SK-N-SH (cell line): ENCODE measurements around the gene SDHA. TPM values are rescaled to one million over a fixed set of nuclear protein-coding genes. Genes with fewer than 3 reads are reported as not detected.
"Not testable (repeated sequence)": the region's sequence is repeated elsewhere in the genome, so short reads cannot be mapped to it uniquely, and the experiment has no call there.

Source experiments
- CTCF ChIA-PET: fragments of 300-600, 350-600 bp; formaldehyde crosslinking; extraction: SDS; loops from one replicate; lab custom pipeline; 2021; lab: Yijun Ruan, JAX
- POLR2A ChIA-PET: fragments of 350-600 bp; sonication (Branson Sonifier 250); formaldehyde crosslinking; extraction: SDS; loops from one replicate; lab custom pipeline; 2020; ENCODE audit warnings: antibody characterized with exemption, inconsistent platforms; lab: Yijun Ruan, JAX
- DNase-seq: peaks from one replicate; pipeline ENCODE4 v3.0.0; 2012
- H2AFZ ChIP-seq: fragments of 200-600 bp; sonication (generic); 2 replicates; pipeline ENCODE4 v1.8.1; 2016; ENCODE audit warnings: antibody characterized with exemption, mild to moderate bottlenecking, low read depth
- H3F3A ChIP-seq: fragments of 200-600 bp; sonication (generic); replicated peaks from 2 replicates; pipeline ENCODE3; 2016; ENCODE audit warnings: antibody characterized with exemption, mild to moderate bottlenecking; ENCODE audit not compliant: insufficient read depth
- H3K27ac ChIP-seq, 2 experiments: fragments of 200-500 bp in 1 of 2; fragments of 200-600 bp in 1 of 2; sonication (Bioruptor generic) in 1 of 2; sonication (generic), shearing (Covaris generic) in 1 of 2; 2 replicates each; pipeline versions ENCODE4 v1.5.1 to v1.6.1; 2014 to 2016; ENCODE audit warnings: low read depth in 2 of 2, inconsistent platforms in 1 of 2, low read length in 1 of 2, mild to moderate bottlenecking in 1 of 2, mixed read lengths in 1 of 2
- H3K27me3 ChIP-seq: fragments of 200-600 bp; sonication (generic), shearing (Covaris generic); 2 replicates; pipeline ENCODE4 v1.6.1; 2016; ENCODE audit warnings: mixed run types; ENCODE audit not compliant: insufficient read depth
- H3K36me3 ChIP-seq, 2 experiments: fragments of 200-500 bp in 1 of 2; fragments of 200-600 bp in 1 of 2; sonication (Bioruptor generic) in 1 of 2; sonication (generic) in 1 of 2; replicated peaks in 1 of 2; 2 replicates each; pipeline versions ENCODE3 to v1.5.1; 2014 to 2016; ENCODE audit warnings: low read length in 1 of 2, mild to moderate bottlenecking in 1 of 2; ENCODE audit not compliant: insufficient read depth in 2 of 2, control insufficient read depth in 1 of 2
- H3K4me1 ChIP-seq, 2 experiments: fragments of 200-500 bp in 1 of 2; fragments of 200-600 bp in 1 of 2; sonication (Bioruptor generic) in 1 of 2; sonication (generic), shearing (Covaris generic) in 1 of 2; 2 replicates each; pipeline versions ENCODE4 v1.5.1 to v1.6.1; 2014 to 2016; ENCODE audit warnings: low read depth in 1 of 2, low read length in 1 of 2, mixed run types in 1 of 2; ENCODE audit not compliant: insufficient read depth in 2 of 2, control insufficient read depth in 1 of 2
- H3K4me2 ChIP-seq: fragments of 200-600 bp; sonication (generic), shearing (Covaris generic); 2 replicates; pipeline ENCODE4 v1.6.1; 2017; ENCODE audit warnings: mixed run types
- H3K4me3 ChIP-seq, 2 experiments: fragments of 200-500 bp in 1 of 2; fragments of 200-600 bp in 1 of 2; sonication (Bioruptor generic) in 1 of 2; sonication (generic), shearing (Covaris generic) in 1 of 2; 2 replicates each; pipeline versions ENCODE4 v1.5.1 to v1.8.1; 2014 to 2016; ENCODE audit warnings: low read depth in 2 of 2, inconsistent platforms in 1 of 2, low read length in 1 of 2, mild to moderate bottlenecking in 1 of 2, mixed read lengths in 1 of 2, moderate library complexity in 1 of 2
- H3K79me2 ChIP-seq: fragments of 200-600 bp; sonication (generic); 2 replicates; pipeline ENCODE4 v1.8.1; 2017; ENCODE audit warnings: mild to moderate bottlenecking; ENCODE audit not compliant: insufficient read depth
- H3K9ac ChIP-seq: fragments of 200-600 bp; sonication (generic); 2 replicates; pipeline ENCODE4 v1.6.1; 2017; ENCODE audit warnings: mixed run types
- H3K9me2 ChIP-seq: fragments of 200-600 bp; sonication (generic); 2 replicates; pipeline ENCODE4 v1.6.1; 2017; ENCODE audit warnings: mixed run types
- H3K9me3 ChIP-seq: fragments of 200-600 bp; sonication (generic); 2 replicates; pipeline ENCODE4 v1.6.1; 2017; ENCODE audit warnings: mixed run types, mild to moderate bottlenecking, moderate library complexity
- H4K20me1 ChIP-seq: fragments of 200-600 bp; sonication (generic); 2 replicates; pipeline ENCODE4 v1.6.1; 2017; ENCODE audit warnings: mild to moderate bottlenecking, mixed run types; ENCODE audit not compliant: insufficient read depth
- EZH2phosphoT487 ChIP-seq: fragments of 200-600 bp; sonication (generic); IDR thresholded peaks from 2 replicates; pipeline ENCODE4 v1.6.1; 2017; ENCODE audit warnings: low read depth, mixed run types, mild to moderate bottlenecking, antibody characterized with exemption, moderate library complexity, borderline replicate concordance
- FOSL2 ChIP-seq: IDR thresholded peaks from 2 replicates; pipeline ENCODE4 v1.4.0; 2012; ENCODE audit warnings: low read depth, mild to moderate bottlenecking, moderate library complexity, borderline replicate concordance
- GATA2 ChIP-seq: sonication (generic); formaldehyde crosslinking; IDR thresholded peaks from 2 replicates; pipeline ENCODE4 v1.5.0; 2020; ENCODE audit warnings: mild to moderate bottlenecking, missing genetic modification reagents
- IRF3 ChIP-seq: fragments of 150-350 bp; IDR thresholded peaks from 2 replicates; pipeline ENCODE4 v1.6.1; 2016; ENCODE audit warnings: mild to moderate bottlenecking, low read depth, low read length
- NRF1 ChIP-seq: IDR thresholded peaks from 2 replicates; pipeline ENCODE4 v1.6.1; 2012; ENCODE audit warnings: low read depth, mild to moderate bottlenecking, low read length
- RFX5 ChIP-seq: IDR thresholded peaks from 2 replicates; pipeline ENCODE4 v1.6.1; 2012; ENCODE audit warnings: mild to moderate bottlenecking, improper control_type of control experiment, low read length
- RXRA ChIP-seq: IDR thresholded peaks from 2 replicates; pipeline ENCODE4 v1.4.0; 2012; ENCODE audit warnings: low read depth, mild to moderate bottlenecking, borderline replicate concordance
- SIN3A ChIP-seq: IDR thresholded peaks from 2 replicates; pipeline ENCODE4 v1.6.1; 2012; ENCODE audit warnings: low read depth, mild to moderate bottlenecking, low read length, moderate library complexity, borderline replicate concordance
- YY1 ChIP-seq: IDR thresholded peaks from 2 replicates; pipeline ENCODE4 v1.4.0; 2012; ENCODE audit warnings: low read depth, mild to moderate bottlenecking
- WGBS: methylation state at CpG from one replicate; pipeline ENCODE4 v1.1.6; 2017; ENCODE audit warnings: low lambda C conversion rate; 5-methylcytosine and 5-hydroxymethylcytosine counted together
- polyA plus RNA-seq, 3 experiments: library from polyadenylated mRNA; depleted of rRNA; stranded (reverse); fragments of >200 nt; gene quantifications; 2 replicates each; pipeline ENCODE4 v1.2.3, GENCODE V29; 2012
- TF ChIP-seq, protein P1 (sequence below): IDR thresholded peaks from 2 replicates; pipeline ENCODE4; 2012
- TF ChIP-seq, protein P2 (sequence below): fragments of 150-350 bp; IDR thresholded peaks from 2 replicates; pipeline ENCODE4 v1.6.1; 2017; ENCODE audit warnings: antibody characterized with exemption, low read length, low read depth, borderline replicate concordance
- TF ChIP-seq, protein P3 (sequence below): IDR thresholded peaks from 2 replicates; pipeline ENCODE4 v1.6.1; 2012; ENCODE audit warnings: mild to moderate bottlenecking, low read depth, low read length, moderate library complexity
- TF ChIP-seq, protein P4 (sequence below): IDR thresholded peaks from 2 replicates; pipeline ENCODE4 v1.4.0; 2012; ENCODE audit warnings: low read depth, borderline replicate concordance

Gene SDHA
- polyA plus RNA-seq, 1 of the 3 experiments (the other 2 are of a cell fraction) = 106 TPM

GRCh38 chr5:231661-232060, 13.5 kb downstream of the SDHA start:
- DNase-seq = no peak
- Histone ChIP-seq H3K4me1 (no peaks in the 10 kb centered on the region), H3K4me2 (no peak overlapping the region), H3F3A (no peaks in the 10 kb centered on the region), H3K27me3 (no peaks in the 10 kb centered on the region), H2AFZ (no peak overlapping the region), H3K4me3 (no peak overlapping the region), H3K9me3 (no peaks in the 10 kb centered on the region), H3K9ac (no peak overlapping the region), H3K36me3 (peaks cover 34 to 49% of the 10 kb centered on the region in 2 experiments), H4K20me1 (no peaks in the 10 kb centered on the region; the same call in 1 of the 2 replicates), H3K27ac (no peak overlapping the region), H3K79me2 (peaks cover 3% of the 10 kb centered on the region; the same call in 1 of the 2 replicates), H3K9me2 (no peaks in the 10 kb centered on the region)
- CTCF ChIA-PET = no interaction called here
- TF ChIP-seq EZH2phosphoT487 (no peak), SIN3A (no peak), NRF1 (no peak), RXRA (no peak)
- TF ChIP-seq, protein P1, sequence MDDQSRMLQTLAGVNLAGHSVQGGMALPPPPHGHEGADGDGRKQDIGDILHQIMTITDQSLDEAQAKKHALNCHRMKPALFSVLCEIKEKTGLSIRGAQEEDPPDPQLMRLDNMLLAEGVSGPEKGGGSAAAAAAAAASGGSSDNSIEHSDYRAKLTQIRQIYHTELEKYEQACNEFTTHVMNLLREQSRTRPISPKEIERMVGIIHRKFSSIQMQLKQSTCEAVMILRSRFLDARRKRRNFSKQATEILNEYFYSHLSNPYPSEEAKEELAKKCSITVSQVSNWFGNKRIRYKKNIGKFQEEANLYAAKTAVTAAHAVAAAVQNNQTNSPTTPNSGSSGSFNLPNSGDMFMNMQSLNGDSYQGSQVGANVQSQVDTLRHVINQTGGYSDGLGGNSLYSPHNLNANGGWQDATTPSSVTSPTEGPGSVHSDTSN = no peak
- TF ChIP-seq, protein P2, sequence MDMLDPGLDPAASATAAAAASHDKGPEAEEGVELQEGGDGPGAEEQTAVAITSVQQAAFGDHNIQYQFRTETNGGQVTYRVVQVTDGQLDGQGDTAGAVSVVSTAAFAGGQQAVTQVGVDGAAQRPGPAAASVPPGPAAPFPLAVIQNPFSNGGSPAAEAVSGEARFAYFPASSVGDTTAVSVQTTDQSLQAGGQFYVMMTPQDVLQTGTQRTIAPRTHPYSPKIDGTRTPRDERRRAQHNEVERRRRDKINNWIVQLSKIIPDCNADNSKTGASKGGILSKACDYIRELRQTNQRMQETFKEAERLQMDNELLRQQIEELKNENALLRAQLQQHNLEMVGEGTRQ = no peak
- POLR2A ChIA-PET = no interaction called here
- 95% methylated on average over 13 of the region's 13 CpGs for WGBS

- H3K4me3 ChIP-seq, H3K4me2 ChIP-seq, H3K4me1 ChIP-seq, H3K27me3 ChIP-seq, CTCF ChIA-PET, H3F3A ChIP-seq, H3K9me2 ChIP-seq, DNase-seq, POLR2A ChIA-PET, H3K9ac ChIP-seq, H3K27ac ChIP-seq, H2AFZ ChIP-seq, H3K9me3 ChIP-seq, H4K20me1 ChIP-seq, H3K79me2 ChIP-seq: not testable (repeated sequence)
- peaks cover 25 to 43% of the 10 kb centered on the region in 2 experiments for H3K36me3 ChIP-seq
- WGBS = 93% methylated on average over 20 of the region's 20 CpGs
Observed at GRCh38 chr5:233426-233825, 15.3 kb downstream of the SDHA start.

GRCh38 chr5:234450-234849, 16.3 kb downstream of the SDHA start:
- no peak for DNase-seq
- Histone ChIP-seq H4K20me1 (no peaks in the 10 kb centered on the region), H3K4me3 (no peak overlapping the region), H3K4me1 (no peaks in the 10 kb centered on the region), H3K79me2 (no peaks in the 10 kb centered on the region), H3K36me3 (peaks cover 19 to 37% of the 10 kb centered on the region in 2 experiments), H3K27ac (no peak overlapping the region), H3K4me2 (no peak overlapping the region), H2AFZ (no peak overlapping the region), H3K9me2 (no peaks in the 10 kb centered on the region), H3K9ac (no peak overlapping the region), H3K9me3 (no peaks in the 10 kb centered on the region), H3K27me3 (no peaks in the 10 kb centered on the region), H3F3A (no peaks in the 10 kb centered on the region)
- CTCF ChIA-PET = no interaction called here
- 96% methylated on average over 8 of the region's 8 CpGs for WGBS
- POLR2A ChIA-PET = no interaction called here
- TF ChIP-seq, protein P3, sequence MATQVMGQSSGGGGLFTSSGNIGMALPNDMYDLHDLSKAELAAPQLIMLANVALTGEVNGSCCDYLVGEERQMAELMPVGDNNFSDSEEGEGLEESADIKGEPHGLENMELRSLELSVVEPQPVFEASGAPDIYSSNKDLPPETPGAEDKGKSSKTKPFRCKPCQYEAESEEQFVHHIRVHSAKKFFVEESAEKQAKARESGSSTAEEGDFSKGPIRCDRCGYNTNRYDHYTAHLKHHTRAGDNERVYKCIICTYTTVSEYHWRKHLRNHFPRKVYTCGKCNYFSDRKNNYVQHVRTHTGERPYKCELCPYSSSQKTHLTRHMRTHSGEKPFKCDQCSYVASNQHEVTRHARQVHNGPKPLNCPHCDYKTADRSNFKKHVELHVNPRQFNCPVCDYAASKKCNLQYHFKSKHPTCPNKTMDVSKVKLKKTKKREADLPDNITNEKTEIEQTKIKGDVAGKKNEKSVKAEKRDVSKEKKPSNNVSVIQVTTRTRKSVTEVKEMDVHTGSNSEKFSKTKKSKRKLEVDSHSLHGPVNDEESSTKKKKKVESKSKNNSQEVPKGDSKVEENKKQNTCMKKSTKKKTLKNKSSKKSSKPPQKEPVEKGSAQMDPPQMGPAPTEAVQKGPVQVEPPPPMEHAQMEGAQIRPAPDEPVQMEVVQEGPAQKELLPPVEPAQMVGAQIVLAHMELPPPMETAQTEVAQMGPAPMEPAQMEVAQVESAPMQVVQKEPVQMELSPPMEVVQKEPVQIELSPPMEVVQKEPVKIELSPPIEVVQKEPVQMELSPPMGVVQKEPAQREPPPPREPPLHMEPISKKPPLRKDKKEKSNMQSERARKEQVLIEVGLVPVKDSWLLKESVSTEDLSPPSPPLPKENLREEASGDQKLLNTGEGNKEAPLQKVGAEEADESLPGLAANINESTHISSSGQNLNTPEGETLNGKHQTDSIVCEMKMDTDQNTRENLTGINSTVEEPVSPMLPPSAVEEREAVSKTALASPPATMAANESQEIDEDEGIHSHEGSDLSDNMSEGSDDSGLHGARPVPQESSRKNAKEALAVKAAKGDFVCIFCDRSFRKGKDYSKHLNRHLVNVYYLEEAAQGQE = no peak
- TF ChIP-seq EZH2phosphoT487 = no peak
- TF ChIP-seq YY1 = no peak
- TF ChIP-seq RXRA = no peak
- no peak for TF ChIP-seq FOSL2
- TF ChIP-seq NRF1 = no peak
- TF ChIP-seq, protein P4, sequence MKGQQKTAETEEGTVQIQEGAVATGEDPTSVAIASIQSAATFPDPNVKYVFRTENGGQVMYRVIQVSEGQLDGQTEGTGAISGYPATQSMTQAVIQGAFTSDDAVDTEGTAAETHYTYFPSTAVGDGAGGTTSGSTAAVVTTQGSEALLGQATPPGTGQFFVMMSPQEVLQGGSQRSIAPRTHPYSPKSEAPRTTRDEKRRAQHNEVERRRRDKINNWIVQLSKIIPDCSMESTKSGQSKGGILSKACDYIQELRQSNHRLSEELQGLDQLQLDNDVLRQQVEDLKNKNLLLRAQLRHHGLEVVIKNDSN = no peak
- no peak for TF ChIP-seq GATA2 (CRISPR knock-in tag)
- no peak for TF ChIP-seq IRF3
- no peak for TF ChIP-seq RFX5
